GM12875 (cell line): Measurements from ENCODE around the gene DDX20.

Source experiments
- H3K4me3 ChIP-seq: one replicate; pipeline ENCODE4 v1.5.1; 2011; ENCODE audit warnings: low read depth, low read length, control low read depth
- CTCF ChIP-seq: IDR thresholded peaks from 2 replicates; pipeline ENCODE4 v1.5.1; 2011; ENCODE audit warnings: low read depth, mild to moderate bottlenecking, control low read depth, inconsistent platforms, low read length, moderate library complexity, borderline replicate concordance; ENCODE audit not compliant: insufficient read depth

DDX20 gene

GRCh38 chr1:111776861-111777260, 21.2 kb downstream of the DDX20 start:
- H3K4me3 ChIP-seq, result no peak overlapping the region
- no peak for TF ChIP-seq CTCF

- H3K4me3 ChIP-seq, result no peak overlapping the region
- TF ChIP-seq CTCF, result no peak
Observed at GRCh38 chr1:111777301-111777700, 21.6 kb downstream of the DDX20 start.

- TF ChIP-seq CTCF, result no peak
- H3K4me3 ChIP-seq, result no peak overlapping the region
Observed at GRCh38 chr1:111778066-111778465, 22.4 kb downstream of the DDX20 start.

GRCh38 chr1:111778541-111779051, 22.9 kb downstream of the DDX20 start:
- H3K4me3 ChIP-seq, result no peak overlapping the region
- no peak for TF ChIP-seq CTCF

GRCh38 chr1:111779546-111779945, 23.8 kb downstream of the DDX20 start:
- TF ChIP-seq CTCF, result no peak
- no peak overlapping the region for H3K4me3 ChIP-seq

GRCh38 chr1:111784273-111784901, 28.7 kb downstream of the DDX20 start:
- H3K4me3 ChIP-seq, result no peak overlapping the region
- no peak for TF ChIP-seq CTCF

GRCh38 chr1:111786669-111787207, 31.0 kb downstream of the DDX20 start:
- TF ChIP-seq CTCF, result no peak
- no peak overlapping the region for H3K4me3 ChIP-seq
